ENCODE results near the gene CERS1. TPM values are rescaled to one million over a fixed set of nuclear protein-coding genes. Genes with fewer than 3 reads are reported as not detected.

Gene CERS1
- total and polyA plus RNA-seq, 4 donors, result 0.28 TPM; not detected in 3

- H3K9ac ChIP-seq (ENCODE audit: low read depth in 1 of 2, low read length in 2 of 2), result no peak overlapping the region
- no peaks in the 10 kb centered on the region for H3K9me3 ChIP-seq (ENCODE audit: control insufficient read depth in 4 of 4, low read length in 3 of 4)
- no peak overlapping the region for H3K27ac ChIP-seq (ENCODE audit: low read depth in 1 of 2, low read length in 2 of 2)
- TF ChIP-seq YY1 (IDR thresholded peaks at IDR 0.05), result no peak
- no peak for TF ChIP-seq FOXA2 (IDR thresholded peaks at IDR 0.05)
- no peak for TF ChIP-seq NR2F2 (IDR thresholded peaks at IDR 0.05)
- no peak for TF ChIP-seq JUND (IDR thresholded peaks at IDR 0.05)
- no peak for TF ChIP-seq ATF3 (IDR thresholded peaks at IDR 0.05)
- TF ChIP-seq RAD21 (IDR thresholded peaks at IDR 0.05), result no peak
- TF ChIP-seq ZBTB33 (IDR thresholded peaks at IDR 0.05), result no peak
- no peak for TF ChIP-seq SP1 (IDR thresholded peaks at IDR 0.05)
- no peak for TF ChIP-seq REST (IDR thresholded peaks at IDR 0.05)
- no peak for TF ChIP-seq GABPA (IDR thresholded peaks at IDR 0.05 in 1 of 2, conservative IDR thresholded peaks at IDR 0.05 in 1 of 2)
- no peak for TF ChIP-seq RXRA (IDR thresholded peaks at IDR 0.05)
- TF ChIP-seq TAF1 (conservative IDR thresholded peaks at IDR 0.05), result no peak
- no peak for TF ChIP-seq MAX (IDR thresholded peaks at IDR 0.05)
- no peak for TF ChIP-seq FOXA1 (IDR thresholded peaks at IDR 0.05)
- no peak for TF ChIP-seq HNF4A (conservative IDR thresholded peaks at IDR 0.05)
- TF ChIP-seq CTCF (IDR thresholded peaks at IDR 0.05; ENCODE audit: low read depth, low read length, missing input control), result no peak
- no peak for TF ChIP-seq EGR1 (IDR thresholded peaks at IDR 0.05; ENCODE audit: low read depth in 2 of 2)
- no peak for TF ChIP-seq HNF4G (IDR thresholded peaks at IDR 0.05)
- peaks cover 0 to 17% (median 7%) of the 10 kb centered on the region in 4 donors for H3K4me1 ChIP-seq (ENCODE audit: control insufficient read depth in 4 of 4, insufficient read depth in 4 of 4, low read length in 3 of 4)
- no peaks in the 10 kb centered on the region for H3K27me3 ChIP-seq (ENCODE audit: control insufficient read depth in 4 of 4, insufficient read depth in 4 of 4, low read length in 3 of 4)
- no peak overlapping the region for H3K4me3 ChIP-seq (ENCODE audit: low read depth in 1 of 3, low read length in 3 of 3)
- WGBS, result 37% methylated on average over 25 of the region's 25 CpGs
- DNase-seq (ENCODE audit: low spot score), result no peak
- H3K36me3 ChIP-seq (ENCODE audit: control insufficient read depth in 4 of 4, insufficient read depth in 3 of 4, low read depth in 1 of 4, low read length in 3 of 4), result peaks cover 8 to 20% (median 10%) of the 10 kb centered on the region in 4 donors
Measured at GRCh38 chr19:18870531-18871172, 25.3 kb downstream of the CERS1 start.
